Measurements from ENCODE around the gene MX1.

GRCh38 chr21:41459884-41460534 is 34.0 kb downstream of the MX1 start:
- TF ChIP-seq POLR2A (IDR thresholded peaks at IDR 0.05) (no peak), POLR2AphosphoS5 (IDR thresholded peaks at IDR 0.05) (no peak), CTCF (IDR thresholded peaks at IDR 0.05) (no peak)

All from prostate gland (tissue), 2 donors.